Measurements from ENCODE around the gene LRRC75A.

DNA sequence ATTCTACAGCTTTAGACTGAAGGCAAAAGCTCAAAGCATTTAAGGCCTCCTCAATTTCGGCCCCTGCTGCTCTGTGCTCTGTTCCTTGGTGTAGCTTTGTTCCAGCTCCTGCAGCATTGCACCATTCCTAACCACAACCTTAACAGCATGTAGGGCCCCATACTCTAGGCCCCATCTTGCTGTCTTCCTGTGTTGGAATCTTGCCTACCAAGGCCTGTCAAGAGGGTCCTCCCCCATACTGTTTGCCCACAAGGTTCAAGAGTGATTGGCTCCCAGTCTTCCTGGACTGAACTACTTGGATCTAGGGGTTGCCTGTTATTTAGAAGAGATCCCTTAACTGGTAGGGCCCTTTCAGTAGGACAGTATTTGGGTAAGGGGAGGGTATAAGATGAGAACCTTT, 49.9 kb downstream of the LRRC75A start:
- TF ChIP-seq, protein P1, sequence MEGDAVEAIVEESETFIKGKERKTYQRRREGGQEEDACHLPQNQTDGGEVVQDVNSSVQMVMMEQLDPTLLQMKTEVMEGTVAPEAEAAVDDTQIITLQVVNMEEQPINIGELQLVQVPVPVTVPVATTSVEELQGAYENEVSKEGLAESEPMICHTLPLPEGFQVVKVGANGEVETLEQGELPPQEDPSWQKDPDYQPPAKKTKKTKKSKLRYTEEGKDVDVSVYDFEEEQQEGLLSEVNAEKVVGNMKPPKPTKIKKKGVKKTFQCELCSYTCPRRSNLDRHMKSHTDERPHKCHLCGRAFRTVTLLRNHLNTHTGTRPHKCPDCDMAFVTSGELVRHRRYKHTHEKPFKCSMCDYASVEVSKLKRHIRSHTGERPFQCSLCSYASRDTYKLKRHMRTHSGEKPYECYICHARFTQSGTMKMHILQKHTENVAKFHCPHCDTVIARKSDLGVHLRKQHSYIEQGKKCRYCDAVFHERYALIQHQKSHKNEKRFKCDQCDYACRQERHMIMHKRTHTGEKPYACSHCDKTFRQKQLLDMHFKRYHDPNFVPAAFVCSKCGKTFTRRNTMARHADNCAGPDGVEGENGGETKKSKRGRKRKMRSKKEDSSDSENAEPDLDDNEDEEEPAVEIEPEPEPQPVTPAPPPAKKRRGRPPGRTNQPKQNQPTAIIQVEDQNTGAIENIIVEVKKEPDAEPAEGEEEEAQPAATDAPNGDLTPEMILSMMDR (IDR thresholded peaks at IDR 0.05; ENCODE audit: insufficient read depth, low read length): no peak
- TF ChIP-seq POLR2AphosphoS5 (IDR thresholded peaks at IDR 0.05; ENCODE audit: low read depth): peak; percentile 66; the same call in 1 of the 2 replicates
- TF ChIP-seq, protein P2, sequence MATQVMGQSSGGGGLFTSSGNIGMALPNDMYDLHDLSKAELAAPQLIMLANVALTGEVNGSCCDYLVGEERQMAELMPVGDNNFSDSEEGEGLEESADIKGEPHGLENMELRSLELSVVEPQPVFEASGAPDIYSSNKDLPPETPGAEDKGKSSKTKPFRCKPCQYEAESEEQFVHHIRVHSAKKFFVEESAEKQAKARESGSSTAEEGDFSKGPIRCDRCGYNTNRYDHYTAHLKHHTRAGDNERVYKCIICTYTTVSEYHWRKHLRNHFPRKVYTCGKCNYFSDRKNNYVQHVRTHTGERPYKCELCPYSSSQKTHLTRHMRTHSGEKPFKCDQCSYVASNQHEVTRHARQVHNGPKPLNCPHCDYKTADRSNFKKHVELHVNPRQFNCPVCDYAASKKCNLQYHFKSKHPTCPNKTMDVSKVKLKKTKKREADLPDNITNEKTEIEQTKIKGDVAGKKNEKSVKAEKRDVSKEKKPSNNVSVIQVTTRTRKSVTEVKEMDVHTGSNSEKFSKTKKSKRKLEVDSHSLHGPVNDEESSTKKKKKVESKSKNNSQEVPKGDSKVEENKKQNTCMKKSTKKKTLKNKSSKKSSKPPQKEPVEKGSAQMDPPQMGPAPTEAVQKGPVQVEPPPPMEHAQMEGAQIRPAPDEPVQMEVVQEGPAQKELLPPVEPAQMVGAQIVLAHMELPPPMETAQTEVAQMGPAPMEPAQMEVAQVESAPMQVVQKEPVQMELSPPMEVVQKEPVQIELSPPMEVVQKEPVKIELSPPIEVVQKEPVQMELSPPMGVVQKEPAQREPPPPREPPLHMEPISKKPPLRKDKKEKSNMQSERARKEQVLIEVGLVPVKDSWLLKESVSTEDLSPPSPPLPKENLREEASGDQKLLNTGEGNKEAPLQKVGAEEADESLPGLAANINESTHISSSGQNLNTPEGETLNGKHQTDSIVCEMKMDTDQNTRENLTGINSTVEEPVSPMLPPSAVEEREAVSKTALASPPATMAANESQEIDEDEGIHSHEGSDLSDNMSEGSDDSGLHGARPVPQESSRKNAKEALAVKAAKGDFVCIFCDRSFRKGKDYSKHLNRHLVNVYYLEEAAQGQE (IDR thresholded peaks at IDR 0.05; ENCODE audit: insufficient replicate concordance, low read depth): no peak
